ENCODE data around the gene IFI27L1. TPM values are rescaled to one million over a fixed set of nuclear protein-coding genes. Genes with fewer than 3 reads are reported as not detected.

IFI27L1 gene
- total and polyA plus RNA-seq, 5 experiments from 2014 or later = 4.3 to 8.4 (median 6.9) TPM

- POLR2A ChIA-PET = no interaction called here
- Mint-ChIP-seq H3K27ac (peak overlapping the region in 6 of 10 donors; percentile 6 to 90 (median 40)), H3K4me3 (no peak overlapping the region), H3K4me1 (peaks cover 0 to 33% (median 11%) of the 10 kb centered on the region in 4 donors), H3K36me3 (peaks cover 13 to 90% (median 28%) of the 10 kb centered on the region in 3 donors), H3K9me3 (no peaks in the 10 kb centered on the region), H3K27me3 (no peaks in the 10 kb centered on the region)
- DNase-seq = peak in 1 of 10 donors; percentile 15
- no peak for ATAC-seq
Observed at GRCh38 chr14:94050231-94050880, 30.8 kb upstream of the IFI27L1 start.

GRCh38 chr14:94051115-94051514 is 30.0 kb upstream of the IFI27L1 start:
- peak overlapping the region in 1 of 10 donors; percentile 1 for H3K4me3 Mint-ChIP-seq
- peak overlapping the region in 5 of 10 donors; percentile 24 to 90 (median 48) for H3K27ac Mint-ChIP-seq
- no peaks in the 10 kb centered on the region for H3K27me3 Mint-ChIP-seq
- peaks cover 13 to 90% (median 33%) of the 10 kb centered on the region in 3 donors for H3K36me3 Mint-ChIP-seq
- ATAC-seq (no peak), DNase-seq (peak in 1 of 10 donors; percentile 15)
- peaks cover 6 to 41% (median 17%) of the 10 kb centered on the region in 4 donors for H3K4me1 Mint-ChIP-seq
- POLR2A ChIA-PET = no interaction called here
- no peaks in the 10 kb centered on the region for H3K9me3 Mint-ChIP-seq

- Mint-ChIP-seq H3K4me3 (peak overlapping the region in 1 of 10 donors; percentile 48), H3K36me3 (peaks cover 13 to 90% (median 39%) of the 10 kb centered on the region in 3 donors), H3K9me3 (no peaks in the 10 kb centered on the region), H3K27ac (peak overlapping the region in 5 of 10 donors; percentile 11 to 90 (median 31)), H3K4me1 (peaks cover 13 to 47% (median 23%) of the 10 kb centered on the region in 4 donors), H3K27me3 (no peaks in the 10 kb centered on the region)
- DNase-seq (peak in 1 of 10 donors; percentile 16), ATAC-seq (no peak)
- POLR2A ChIA-PET = no interaction called here
Observed at GRCh38 chr14:94051779-94052178, 29.3 kb upstream of the IFI27L1 start.

GRCh38 chr14:94052199-94052598 is 28.9 kb upstream of the IFI27L1 start:
- DNase-seq (no peak), ATAC-seq (no peak)
- H3K9me3 Mint-ChIP-seq = no peaks in the 10 kb centered on the region
- H3K36me3 Mint-ChIP-seq = peaks cover 13 to 90% (median 37%) of the 10 kb centered on the region in 3 donors
- POLR2A ChIA-PET = no interaction called here
- H3K4me3 Mint-ChIP-seq = no peak overlapping the region
- peaks cover 17 to 51% (median 25%) of the 10 kb centered on the region in 4 donors for H3K4me1 Mint-ChIP-seq
- peak overlapping the region in 4 of 10 donors; percentile 11 to 90 (median 26) for H3K27ac Mint-ChIP-seq
- H3K27me3 Mint-ChIP-seq = no peaks in the 10 kb centered on the region

GRCh38 chr14:94052662-94053061 is 28.4 kb upstream of the IFI27L1 start:
- Mint-ChIP-seq H3K36me3 (peaks cover 13 to 90% (median 37%) of the 10 kb centered on the region in 3 donors), H3K27me3 (no peaks in the 10 kb centered on the region), H3K9me3 (no peaks in the 10 kb centered on the region), H3K27ac (peak overlapping the region; percentile 2 to 90 (median 56)), H3K4me1 (peaks cover 22 to 56% (median 30%) of the 10 kb centered on the region in 4 donors), H3K4me3 (peak overlapping the region in 2 of 10 donors; percentile 13 to 34)
- POLR2A ChIA-PET = no interaction called here
- ATAC-seq = no peak
- peak in 1 of 10 donors; percentile 8 for DNase-seq

- POLR2A ChIA-PET = no interaction called here
- Mint-ChIP-seq H3K36me3 (peaks cover 21 to 94% (median 38%) of the 10 kb centered on the region in 3 donors), H3K9me3 (no peaks in the 10 kb centered on the region), H3K27me3 (no peaks in the 10 kb centered on the region), H3K4me1 (peaks cover 32 to 73% (median 45%) of the 10 kb centered on the region in 4 donors), H3K4me3 (peak overlapping the region in 1 of 10 donors; percentile 46), H3K27ac (peak overlapping the region in 9 of 10 donors; percentile 12 to 80 (median 58))
- ATAC-seq (peak in 1 of 2 donors; percentile 18), DNase-seq (peak in 1 of 10 donors; percentile 15)
Observed at GRCh38 chr14:94054401-94054800, 26.7 kb upstream of the IFI27L1 start.

- Mint-ChIP-seq H3K36me3 (peaks cover 20 to 94% (median 39%) of the 10 kb centered on the region in 3 donors), H3K27ac (peak overlapping the region in 8 of 10 donors; percentile 5 to 80 (median 46)), H3K4me1 (peaks cover 32 to 78% (median 49%) of the 10 kb centered on the region in 4 donors), H3K27me3 (no peaks in the 10 kb centered on the region), H3K9me3 (no peaks in the 10 kb centered on the region), H3K4me3 (peak overlapping the region in 1 of 10 donors; percentile 12)
- ATAC-seq = no peak
- POLR2A ChIA-PET = no interaction called here
- DNase-seq = peak in 1 of 10 donors; percentile 4
Observed at GRCh38 chr14:94054936-94055335, 26.2 kb upstream of the IFI27L1 start.

GRCh38 chr14:94056579-94057308 is 24.4 kb upstream of the IFI27L1 start:
- Mint-ChIP-seq H3K27ac (peak overlapping the region; percentile 22 to 85 (median 68)), H3K27me3 (no peaks in the 10 kb centered on the region), H3K9me3 (no peaks in the 10 kb centered on the region), H3K36me3 (peaks cover 17 to 94% (median 40%) of the 10 kb centered on the region in 3 donors), H3K4me3 (peak overlapping the region in 9 of 10 donors; percentile 8 to 48 (median 37)), H3K4me1 (peaks cover 33 to 88% (median 61%) of the 10 kb centered on the region in 4 donors)
- ATAC-seq (peak; percentile 52 to 62), DNase-seq (peak in 5 of 10 donors; percentile 16 to 41 (median 34))
- POLR2A ChIA-PET = interaction anchor here (1.8 kb wide), 1 partner anchor 25 kb away, joined by 4 read pairs; the partner anchor contains the start of genes DDX24 and IFI27L1

- Mint-ChIP-seq H3K27ac (peak overlapping the region in 9 of 10 donors; percentile 29 to 85 (median 56)), H3K36me3 (peaks cover 17 to 94% (median 42%) of the 10 kb centered on the region in 3 donors), H3K27me3 (no peaks in the 10 kb centered on the region), H3K9me3 (no peaks in the 10 kb centered on the region), H3K4me3 (peak overlapping the region in 8 of 10 donors; percentile 1 to 45 (median 12)), H3K4me1 (peaks cover 40 to 90% (median 70%) of the 10 kb centered on the region in 4 donors)
- ATAC-seq (no peak), DNase-seq (no peak)
- POLR2A ChIA-PET = interaction anchor here (1.8 kb wide), 1 partner anchor 23 kb away, joined by 4 read pairs; the partner anchor contains the start of genes DDX24 and IFI27L1
Observed at GRCh38 chr14:94058128-94058673, 22.9 kb upstream of the IFI27L1 start.

- Mint-ChIP-seq H3K36me3 (peaks cover 17 to 99% (median 42%) of the 10 kb centered on the region in 3 donors), H3K27ac (peak overlapping the region in 8 of 10 donors; percentile 31 to 85 (median 62)), H3K27me3 (no peaks in the 10 kb centered on the region), H3K4me3 (peak overlapping the region in 4 of 10 donors; percentile 1 to 33 (median 22)), H3K4me1 (peaks cover 42 to 95% (median 74%) of the 10 kb centered on the region in 4 donors), H3K9me3 (no peaks in the 10 kb centered on the region)
- no peak for DNase-seq
- POLR2A ChIA-PET = no interaction called here
- peak in 1 of 2 donors; percentile 22 for ATAC-seq
Observed at GRCh38 chr14:94058674-94059138, 22.4 kb upstream of the IFI27L1 start.

GRCh38 chr14:94059998-94060397 is 21.1 kb upstream of the IFI27L1 start:
- peaks cover 42 to 97% (median 80%) of the 10 kb centered on the region in 4 donors for H3K4me1 Mint-ChIP-seq
- POLR2A ChIA-PET = no interaction called here

GRCh38 chr14:94062344-94062940 is 18.7 kb upstream of the IFI27L1 start:
- ATAC-seq (no peak), DNase-seq (no peak)
- Mint-ChIP-seq H3K27ac (peak overlapping the region in 2 of 10 donors; percentile 66 to 75), H3K36me3 (peaks cover 21 to 83% (median 32%) of the 10 kb centered on the region in 3 donors), H3K9me3 (peaks cover 0 to 7% (median 2%) of the 10 kb centered on the region in 9 donors), H3K4me1 (peaks cover 52 to 98% (median 83%) of the 10 kb centered on the region in 4 donors), H3K27me3 (no peaks in the 10 kb centered on the region), H3K4me3 (no peak overlapping the region)
- POLR2A ChIA-PET = no interaction called here

More at GRCh38 chr14:94059998-94060397, 21.1 kb upstream of the IFI27L1 start:
- no peaks in the 10 kb centered on the region for H3K9me3 Mint-ChIP-seq
- H3K27me3 Mint-ChIP-seq = no peaks in the 10 kb centered on the region
- H3K4me3 Mint-ChIP-seq = no peak overlapping the region
- H3K36me3 Mint-ChIP-seq = peaks cover 17 to 87% (median 36%) of the 10 kb centered on the region in 3 donors
- ATAC-seq (no peak), DNase-seq (no peak)
- peak overlapping the region in 6 of 10 donors; percentile 7 to 83 (median 30) for H3K27ac Mint-ChIP-seq
